GM12878 (cell line): ENCODE data around the gene UNC93A.

ENCODE experiments used
- BRCA1 ChIP-seq: IDR thresholded peaks from 2 replicates; pipeline ENCODE4 v1.6.1; 2011; ENCODE audit warnings: low read depth, low read length, improper control_type of control experiment
- EZH2 ChIP-seq: IDR thresholded peaks from 2 replicates; pipeline ENCODE4 v1.6.1; 2012; ENCODE audit warnings: low read depth, mild to moderate bottlenecking, control low read depth, inconsistent platforms, low read length, borderline replicate concordance; ENCODE audit not compliant: control insufficient read depth
- NR2C2 ChIP-seq: IDR thresholded peaks from 2 replicates; pipeline ENCODE4 v1.6.1; 2011; ENCODE audit warnings: borderline replicate concordance, low read depth; ENCODE audit not compliant: control insufficient read depth, insufficient read length
- POLR2A ChIP-seq: IDR thresholded peaks from 2 replicates; pipeline ENCODE4 v1.6.1; 2011; ENCODE audit warnings: low read depth, mild to moderate bottlenecking, low read length
- POLR2AphosphoS5 ChIP-seq: IDR thresholded peaks from 2 replicates; pipeline ENCODE4 v1.6.1; 2011; ENCODE audit warnings: mild to moderate bottlenecking, low read length, inconsistent platforms
- RAD21 ChIP-seq: IDR thresholded peaks from 2 replicates; pipeline ENCODE4 v1.6.1; 2011; ENCODE audit warnings: mild to moderate bottlenecking, low read depth, low read length, moderate library complexity; ENCODE audit not compliant: insufficient read depth
- RAD51 ChIP-seq: fragments of 450-650 bp; IDR thresholded peaks from 2 replicates; pipeline ENCODE4 v1.6.1; 2016; ENCODE audit warnings: moderate library complexity, mild to moderate bottlenecking, inconsistent platforms
- SP1 ChIP-seq: IDR thresholded peaks from one replicate; pipeline ENCODE4 v1.6.1; 2011; ENCODE audit warnings: low read depth, low read length
- TF ChIP-seq, protein P1 (sequence below), 3 experiments: IDR thresholded peaks in 2 of 3; conservative IDR thresholded peaks in 1 of 3; 2 replicates each; pipeline ENCODE4 v1.5.1; 2011; ENCODE audit warnings: low read depth in 3 of 3, low read length in 3 of 3, mild to moderate bottlenecking in 3 of 3, control low read depth in 2 of 3, moderate library complexity in 2 of 3, inconsistent platforms in 1 of 3, mixed read lengths in 1 of 3; ENCODE audit not compliant: control insufficient read depth in 2 of 3, insufficient read depth in 1 of 3; ENCODE audit errors: extremely low read depth in 1 of 3

DNA sequence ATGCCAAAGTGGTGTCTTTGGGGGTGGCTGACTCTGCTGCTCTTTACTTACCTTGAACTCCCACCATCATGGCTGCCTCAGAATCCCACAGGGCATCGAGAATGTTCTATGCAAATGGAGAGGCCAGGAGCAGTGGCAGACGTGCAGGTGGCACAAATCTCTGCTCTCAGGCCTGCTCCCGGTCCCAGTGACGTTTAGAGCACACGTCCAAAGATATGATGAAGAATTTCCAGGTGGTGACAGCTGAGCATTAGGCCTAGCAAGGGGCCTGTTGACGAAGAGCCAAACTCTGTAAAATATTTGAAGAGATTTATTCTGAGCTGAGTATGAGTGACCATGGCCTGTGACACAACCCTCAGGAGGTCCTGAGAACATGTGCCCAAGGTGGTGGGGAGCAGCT lies 19.0 kb upstream of the UNC93A start:
- no peak for TF ChIP-seq POLR2A
- TF ChIP-seq NR2C2: no peak
- TF ChIP-seq BRCA1: no peak
- TF ChIP-seq SP1: no peak
- no peak for TF ChIP-seq RAD51
- TF ChIP-seq POLR2AphosphoS5: no peak
- TF ChIP-seq EZH2: no peak
- TF ChIP-seq, protein P1, sequence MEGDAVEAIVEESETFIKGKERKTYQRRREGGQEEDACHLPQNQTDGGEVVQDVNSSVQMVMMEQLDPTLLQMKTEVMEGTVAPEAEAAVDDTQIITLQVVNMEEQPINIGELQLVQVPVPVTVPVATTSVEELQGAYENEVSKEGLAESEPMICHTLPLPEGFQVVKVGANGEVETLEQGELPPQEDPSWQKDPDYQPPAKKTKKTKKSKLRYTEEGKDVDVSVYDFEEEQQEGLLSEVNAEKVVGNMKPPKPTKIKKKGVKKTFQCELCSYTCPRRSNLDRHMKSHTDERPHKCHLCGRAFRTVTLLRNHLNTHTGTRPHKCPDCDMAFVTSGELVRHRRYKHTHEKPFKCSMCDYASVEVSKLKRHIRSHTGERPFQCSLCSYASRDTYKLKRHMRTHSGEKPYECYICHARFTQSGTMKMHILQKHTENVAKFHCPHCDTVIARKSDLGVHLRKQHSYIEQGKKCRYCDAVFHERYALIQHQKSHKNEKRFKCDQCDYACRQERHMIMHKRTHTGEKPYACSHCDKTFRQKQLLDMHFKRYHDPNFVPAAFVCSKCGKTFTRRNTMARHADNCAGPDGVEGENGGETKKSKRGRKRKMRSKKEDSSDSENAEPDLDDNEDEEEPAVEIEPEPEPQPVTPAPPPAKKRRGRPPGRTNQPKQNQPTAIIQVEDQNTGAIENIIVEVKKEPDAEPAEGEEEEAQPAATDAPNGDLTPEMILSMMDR (IDR thresholded peaks at IDR 0.05 in 2 of 3, conservative IDR thresholded peaks at IDR 0.05 in 1 of 3; ENCODE audit: control insufficient read depth in 2 of 3, extremely low read depth in 1 of 3, insufficient read depth in 1 of 3, low read depth in 3 of 3, low read length in 3 of 3): no peak
- no peak for TF ChIP-seq RAD21
